T1000 (cell line): ENCODE measurements around the gene RIPK3.
"Not testable (repeated sequence)": the region's sequence is repeated elsewhere in the genome, so short reads cannot be mapped to it uniquely, and the experiment has no call there.

Experiments used
- DNase-seq: peaks from one replicate; lab custom pipeline; 2025; ENCODE audit warnings: mixed read lengths; lab: John Stamatoyannopoulos, UW

Gene RIPK3

GRCh38 chr14:24339284-24340151, at the start of gene RIPK3:
TSS of gene RIPK3 (minus strand) at chr14:24339991. CDS start at chr14:24339826, 165 bp downstream.
- DNase-seq, result no peak

GRCh38 chr14:24389226-24389848, 49.5 kb upstream of the RIPK3 start:
- no peak for DNase-seq

- no peak for DNase-seq
Measured at GRCh38 chr14:24388474-24389179, 48.8 kb upstream of the RIPK3 start.

GRCh38 chr14:24387579-24387978, 47.8 kb upstream of the RIPK3 start:
- not testable (repeated sequence) for DNase-seq

GRCh38 chr14:24387009-24387345, 47.2 kb upstream of the RIPK3 start:
- no peak for DNase-seq

GRCh38 chr14:24385524-24385923, 45.7 kb upstream of the RIPK3 start:
- DNase-seq, result no peak

GRCh38 chr14:24384169-24384568, 44.4 kb upstream of the RIPK3 start:
- DNase-seq, result no peak

GRCh38 chr14:24382064-24382371, 42.2 kb upstream of the RIPK3 start:
- no peak for DNase-seq

GRCh38 chr14:24381363-24382063, 41.7 kb upstream of the RIPK3 start:
- no peak for DNase-seq

- no peak for DNase-seq
Measured at GRCh38 chr14:24379907-24380730, 40.3 kb upstream of the RIPK3 start.

- DNase-seq, result no peak
Measured at GRCh38 chr14:24378981-24379906, 39.5 kb upstream of the RIPK3 start.

- no peak for DNase-seq
Measured at GRCh38 chr14:24378327-24378726, 38.5 kb upstream of the RIPK3 start.

- DNase-seq, result no peak
Measured at GRCh38 chr14:24377657-24378056, 37.9 kb upstream of the RIPK3 start.

- DNase-seq, result no peak
Measured at GRCh38 chr14:24377126-24377525, 37.3 kb upstream of the RIPK3 start.

- DNase-seq, result no peak
Measured at GRCh38 chr14:24376448-24377070, 36.8 kb upstream of the RIPK3 start.

GRCh38 chr14:24372701-24373416, 33.1 kb upstream of the RIPK3 start:
- DNase-seq, result no peak

GRCh38 chr14:24371605-24372004, 31.8 kb upstream of the RIPK3 start:
- DNase-seq, result not testable (repeated sequence)

GRCh38 chr14:24370748-24371147, 31.0 kb upstream of the RIPK3 start:
- no peak for DNase-seq
